ENCODE data around the gene SBNO2.

SBNO2 gene

GRCh38 chr19:1126984-1127760 lies 46.9 kb downstream of the SBNO2 start:
- H3K9me3 ChIP-seq (ENCODE audit: insufficient read depth, low read depth, low read length) = no peaks in the 10 kb centered on the region
- H3K4me3 ChIP-seq (ENCODE audit: low read length, poor library complexity, severe bottlenecking) = no peak overlapping the region
- H3K9me2 ChIP-seq (replicated peaks; ENCODE audit: low read depth, low read length) = no peaks in the 10 kb centered on the region
- no peak overlapping the region for H3K4me2 ChIP-seq (ENCODE audit: low read depth, low read length, poor library complexity, severe bottlenecking)
- H3K27me3 ChIP-seq (ENCODE audit: insufficient read depth, low read length, poor library complexity, severe bottlenecking) = no peaks in the 10 kb centered on the region
- TF ChIP-seq CTCF (conservative IDR thresholded peaks at IDR 0.05; ENCODE audit: low read length) (no peak), EZH2phosphoT487 (IDR thresholded peaks at IDR 0.05; ENCODE audit: borderline replicate concordance) (no peak)
- peaks cover 44% of the 10 kb centered on the region for H3K79me2 ChIP-seq (ENCODE audit: insufficient read depth, low read length)
- peaks cover 42% of the 10 kb centered on the region; the same call in 1 of the 2 replicates for H3K36me3 ChIP-seq (ENCODE audit: insufficient read depth, low read length)
- no peak overlapping the region for H3K9ac ChIP-seq (ENCODE audit: low read depth, low read length, poor library complexity, severe bottlenecking)
- H3K4me1 ChIP-seq (ENCODE audit: insufficient read depth, low read length, poor library complexity, severe bottlenecking) = peaks cover 18% of the 10 kb centered on the region
- H4K20me1 ChIP-seq (ENCODE audit: insufficient read depth, low read length, poor library complexity, severe bottlenecking) = peaks cover 16% of the 10 kb centered on the region
- H2AFZ ChIP-seq (ENCODE audit: low read length) = no peak overlapping the region
- H3F3A ChIP-seq (ENCODE audit: low read depth) = no peaks in the 10 kb centered on the region

GRCh38 chr19:1125601-1126467 lies 48.2 kb downstream of the SBNO2 start:
- H3K4me1 ChIP-seq (ENCODE audit: insufficient read depth, low read length, poor library complexity, severe bottlenecking) = peaks cover 7% of the 10 kb centered on the region
- H3K4me2 ChIP-seq (ENCODE audit: low read depth, low read length, poor library complexity, severe bottlenecking) = no peak overlapping the region
- peaks cover 33% of the 10 kb centered on the region for H3K79me2 ChIP-seq (ENCODE audit: insufficient read depth, low read length)
- H3K9me3 ChIP-seq (ENCODE audit: insufficient read depth, low read depth, low read length) = no peaks in the 10 kb centered on the region
- H3K36me3 ChIP-seq (ENCODE audit: insufficient read depth, low read length) = peaks cover 55% of the 10 kb centered on the region; the same call in 1 of the 2 replicates
- H3K27me3 ChIP-seq (ENCODE audit: insufficient read depth, low read length, poor library complexity, severe bottlenecking) = no peaks in the 10 kb centered on the region
- H3K9ac ChIP-seq (ENCODE audit: low read depth, low read length, poor library complexity, severe bottlenecking) = no peak overlapping the region
- H4K20me1 ChIP-seq (ENCODE audit: insufficient read depth, low read length, poor library complexity, severe bottlenecking) = peaks cover 8% of the 10 kb centered on the region
- no peak overlapping the region for H3K4me3 ChIP-seq (ENCODE audit: low read length, poor library complexity, severe bottlenecking)
- no peak overlapping the region for H2AFZ ChIP-seq (ENCODE audit: low read length)
- TF ChIP-seq CTCF (conservative IDR thresholded peaks at IDR 0.05; ENCODE audit: low read length) = no peak
- no peak for TF ChIP-seq EZH2phosphoT487 (IDR thresholded peaks at IDR 0.05; ENCODE audit: borderline replicate concordance)
- H3K9me2 ChIP-seq (replicated peaks; ENCODE audit: low read depth, low read length) = no peaks in the 10 kb centered on the region
- H3F3A ChIP-seq (ENCODE audit: low read depth) = no peaks in the 10 kb centered on the region

- no peak for TF ChIP-seq CTCF (conservative IDR thresholded peaks at IDR 0.05; ENCODE audit: low read length)
- TF ChIP-seq EZH2phosphoT487 (IDR thresholded peaks at IDR 0.05; ENCODE audit: borderline replicate concordance) = no peak
- H2AFZ ChIP-seq (ENCODE audit: low read length) = no peak overlapping the region
- H3K4me1 ChIP-seq (ENCODE audit: insufficient read depth, low read length, poor library complexity, severe bottlenecking) = no peaks in the 10 kb centered on the region
- no peaks in the 10 kb centered on the region for H3K27me3 ChIP-seq (ENCODE audit: insufficient read depth, low read length, poor library complexity, severe bottlenecking)
- no peak overlapping the region for H3K9ac ChIP-seq (ENCODE audit: low read depth, low read length, poor library complexity, severe bottlenecking)
- peaks cover 69% of the 10 kb centered on the region; the same call in 1 of the 2 replicates for H3K36me3 ChIP-seq (ENCODE audit: insufficient read depth, low read length)
- H3K9me2 ChIP-seq (replicated peaks; ENCODE audit: low read depth, low read length) = no peaks in the 10 kb centered on the region
- H3K4me3 ChIP-seq (ENCODE audit: low read length, poor library complexity, severe bottlenecking) = no peak overlapping the region
- no peaks in the 10 kb centered on the region for H3K9me3 ChIP-seq (ENCODE audit: insufficient read depth, low read depth, low read length)
- H3K4me2 ChIP-seq (ENCODE audit: low read depth, low read length, poor library complexity, severe bottlenecking) = no peak overlapping the region
- no peaks in the 10 kb centered on the region for H3F3A ChIP-seq (ENCODE audit: low read depth)
- H3K79me2 ChIP-seq (ENCODE audit: insufficient read depth, low read length) = peaks cover 16% of the 10 kb centered on the region; the same call in 1 of the 2 replicates
- H4K20me1 ChIP-seq (ENCODE audit: insufficient read depth, low read length, poor library complexity, severe bottlenecking) = peaks cover 5% of the 10 kb centered on the region
Observed at GRCh38 chr19:1123885-1124677, 50.0 kb downstream of the SBNO2 start.

Data from Loucy (cell line).